ENCODE results near the gene TWNK.
A peak's percentile ranks its signal among the peaks of the same experiment; 100 is the strongest.

The TWNK gene

GRCh38 chr10:101018118-101018599 is 30.8 kb downstream of the TWNK start:
- no peak overlapping the region for H3K4me3 ChIP-seq (ENCODE audit: low read length)
- TF ChIP-seq CTCF (conservative IDR thresholded peaks at IDR 0.05; ENCODE audit: low read length), result no peak
- DNase-seq (ENCODE audit: low read depth), result no peak

GRCh38 chr10:101018600-101019439 is 31.5 kb downstream of the TWNK start:
- peak; percentile 69 for TF ChIP-seq CTCF (conservative IDR thresholded peaks at IDR 0.05; ENCODE audit: low read length)
- DNase-seq (ENCODE audit: low read depth), result peak; percentile 75
- H3K4me3 ChIP-seq (ENCODE audit: low read length), result no peak overlapping the region

- DNase-seq (ENCODE audit: low read depth), result no peak
- TF ChIP-seq CTCF (conservative IDR thresholded peaks at IDR 0.05; ENCODE audit: low read length), result no peak
- no peak overlapping the region for H3K4me3 ChIP-seq (ENCODE audit: low read length)
These were observed 32.0 kb downstream of the TWNK start for GRCh38 chr10:101019440-101019703.

GRCh38 chr10:101020427-101021075 is 33.2 kb downstream of the TWNK start:
- no peak for TF ChIP-seq CTCF (conservative IDR thresholded peaks at IDR 0.05; ENCODE audit: low read length)
- no peak overlapping the region for H3K4me3 ChIP-seq (ENCODE audit: low read length)

GRCh38 chr10:101021239-101021638 is 33.9 kb downstream of the TWNK start:
- no peak for TF ChIP-seq CTCF (conservative IDR thresholded peaks at IDR 0.05; ENCODE audit: low read length)
- H3K4me3 ChIP-seq (ENCODE audit: low read length), result no peak overlapping the region
- DNase-seq (ENCODE audit: low read depth), result no peak

More at GRCh38 chr10:101020427-101021075, 33.2 kb downstream of the TWNK start:
- DNase-seq (ENCODE audit: low read depth), result no peak

- no peak for DNase-seq (ENCODE audit: low read depth)
- TF ChIP-seq CTCF (conservative IDR thresholded peaks at IDR 0.05; ENCODE audit: low read length), result no peak
- no peak overlapping the region for H3K4me3 ChIP-seq (ENCODE audit: low read length)
These were observed 34.4 kb downstream of the TWNK start for GRCh38 chr10:101021692-101022251.

All from AG10803 (cell line).